HepG2 (cell line): Measurements from ENCODE around the gene FHIT. TPM values are rescaled to one million over a fixed set of nuclear protein-coding genes. Genes with fewer than 3 reads are reported as not detected.

Experiments used
- ATAC-seq: fragments of 200-7000 bp; cut with Tn5 transposase; 3 replicates; pipeline ENCODE4 v1.9.1; 2020; ENCODE audit warnings: mild to moderate bottlenecking, moderate library complexity
- BruUV-seq: library from RNA; stranded (reverse); fragments of 400-500 nt; replicated peaks from 2 replicates; lab custom pipeline; 2021; lab: Mats Ljungman, UMichigan
- CTCF ChIA-PET: fragments of 300-600 bp; formaldehyde crosslinking; extraction: SDS; loops from one replicate; lab custom pipeline; 2021; ENCODE audit warnings: low total read pairs, inconsistent platforms, low intra/inter-chr PET ratio; lab: Yijun Ruan, JAX
- POLR2A ChIA-PET: fragments of 350-600 bp; sonication (Branson Sonifier 250); formaldehyde crosslinking; loops from one replicate; lab custom pipeline; 2020; ENCODE audit warnings: antibody characterized with exemption, inconsistent platforms; lab: Yijun Ruan, JAX
- DNase-seq: peaks from one replicate; pipeline ENCODE4 v3.0.0-alpha.2; 2015; ENCODE audit warnings: low spot score
- FAIRE-seq: peaks from 3 replicates; lab custom pipeline; 2011; peaks lifted over from hg19 to GRCh38; lab: Jason Lieb, UNC
- H2AFZ ChIP-seq: one replicate; pipeline ENCODE4 v1.6.1; 2011; ENCODE audit warnings: low read length, inconsistent platforms
- H3K27ac ChIP-seq: fragments of 300-600 bp; 3 replicates; pipeline ENCODE4 v1.8.0; 2011; ENCODE audit warnings: mixed run types, mild to moderate bottlenecking, mixed read lengths, low read length, inconsistent platforms; ENCODE audit not compliant: insufficient read depth; ENCODE audit errors: extremely low read length
- H3K27me3 ChIP-seq, 2 experiments: fragments of 200-600 bp in 1 of 2; 2 replicates in 1 of 2; 3 replicates in 1 of 2; pipeline versions ENCODE4 v1.6.0 to v1.8.0; 2011; ENCODE audit warnings: low read length in 2 of 2, mild to moderate bottlenecking in 2 of 2, moderate library complexity in 2 of 2, inconsistent platforms in 1 of 2; ENCODE audit not compliant: insufficient read depth in 2 of 2, control insufficient read depth in 1 of 2
- H3K36me3 ChIP-seq, 2 experiments: fragments of 200-600 bp in 1 of 2; replicated peaks in 1 of 2; 2 replicates in 1 of 2; 3 replicates in 1 of 2; pipeline versions ENCODE4 v1.5.1 to v1.8.0; 2011; ENCODE audit warnings: low read length in 2 of 2, inconsistent platforms in 1 of 2; ENCODE audit not compliant: insufficient read depth in 2 of 2, control insufficient read depth in 1 of 2
- H3K4me1 ChIP-seq: 2 replicates; pipeline ENCODE4 v1.5.1; 2012; ENCODE audit warnings: low read length, inconsistent platforms; ENCODE audit not compliant: insufficient read depth
- H3K4me2 ChIP-seq: 2 replicates; pipeline ENCODE4 v1.6.0; 2011; ENCODE audit warnings: low read depth, low read length, inconsistent platforms
- H3K4me3 ChIP-seq, 3 experiments: fragments of 200-600 bp in 1 of 3; sonication (generic), shearing (Covaris generic) in 1 of 3; replicated peaks in 1 of 3; 2 replicates each; pipeline ENCODE4 v1.5.1; 2011 to 2016; ENCODE audit warnings: low read length in 3 of 3, inconsistent platforms in 2 of 3, low read depth in 2 of 3, mild to moderate bottlenecking in 2 of 3, control low read depth in 1 of 3, mixed read lengths in 1 of 3; ENCODE audit not compliant: insufficient read depth in 1 of 3
- H3K79me2 ChIP-seq: one replicate; pipeline ENCODE4 v1.6.1; 2011; ENCODE audit warnings: low read length, inconsistent platforms; ENCODE audit not compliant: insufficient read depth
- H3K9ac ChIP-seq: 2 replicates; pipeline ENCODE4 v1.6.0; 2011; ENCODE audit warnings: mild to moderate bottlenecking, low read depth, low read length, inconsistent platforms; ENCODE audit not compliant: insufficient read depth
- H3K9me3 ChIP-seq: 2 replicates; pipeline ENCODE4 v1.5.1; 2012; ENCODE audit warnings: mild to moderate bottlenecking, low read length
- H4K20me1 ChIP-seq: 2 replicates; pipeline ENCODE4 v1.6.0; 2011; ENCODE audit warnings: inconsistent platforms, mild to moderate bottlenecking, low read length, moderate library complexity; ENCODE audit not compliant: insufficient read depth
- JUN ChIP-seq: sonication (generic); formaldehyde crosslinking; IDR thresholded peaks from 2 replicates; pipeline ENCODE4 v1.4.0; 2020; ENCODE audit warnings: mild to moderate bottlenecking, missing genetic modification reagents
- SMARCC2 ChIP-seq: fragments of 450-650 bp; IDR thresholded peaks from 2 replicates; pipeline ENCODE4 v1.6.1; 2017; ENCODE audit warnings: antibody characterized with exemption, mild to moderate bottlenecking
- THYN1 ChIP-seq: sonication (generic); formaldehyde crosslinking; IDR thresholded peaks from 2 replicates; pipeline ENCODE4 v1.8.1; 2023; ENCODE audit warnings: low read depth, mild to moderate bottlenecking, moderate library complexity, missing genetic modification reagents, borderline replicate concordance
- ZC3H4 ChIP-seq: sonication (generic); formaldehyde crosslinking; IDR thresholded peaks from 2 replicates; pipeline ENCODE4 v1.4.0; 2020; ENCODE audit warnings: missing genetic modification reagents, borderline replicate concordance
- ZNF850 ChIP-seq: sonication (generic); formaldehyde crosslinking; conservative IDR thresholded peaks from 2 replicates; pipeline ENCODE4 v1.9.0; 2021; ENCODE audit warnings: mild to moderate bottlenecking, missing genetic modification reagents
- WGBS: methylation state at CpG from one replicate; pipeline ENCODE4 v1.1.6; 2017; ENCODE audit warnings: low lambda C conversion rate; 5-methylcytosine and 5-hydroxymethylcytosine counted together
- in situ Hi-C: cut with HindIII; loops from 2 replicates; pipeline ENCODE4 v1.10.0; 2017; ENCODE audit warnings: low pct_unique_long_range_greater_than_20kb; ENCODE audit not compliant: extremely low pct_ligation_motif_present
- intact Hi-C: fragments of 100-400 bp; cut with micrococcal nuclease; formaldehyde crosslinking; loops from one replicate; pipeline ENCODE4 v1.10.0; 2022; ENCODE audit not compliant: unreplicated experiment
- polyA plus RNA-seq, 8 experiments: library from polyadenylated mRNA; depleted of rRNA in 3 of 8; stranded (reverse) in 7 of 8; unstranded in 1 of 8; fragments of >200 nt; fragmentation: Illumina TruSeq in 4 of 8; extraction: Trizol in 4 of 8; gene quantifications; 2 replicates each; pipeline versions ENCODE4 v1.2.1 to v1.2.3, GENCODE V29; 2011 to 2016; ENCODE audit warnings: low read depth in 4 of 8, missing spikeins in 1 of 8, mixed read lengths in 1 of 8; ENCODE audit not compliant: insufficient read depth in 1 of 8
- total RNA-seq, 5 experiments: library from RNA; depleted of rRNA; stranded (reverse); fragments of >200 nt; fragmentation: Illumina TruSeq; extraction: Trizol; gene quantifications; 2 replicates each; pipeline ENCODE4 v1.2.3, GENCODE V29; 2016; ENCODE audit warnings: low read depth in 1 of 5

FHIT gene
- total and polyA plus RNA-seq, 2 of the 13 experiments (the other 11 are each of a cell fraction or from before 2014, with no cell fraction given): 4.0 to 4.6 TPM

GRCh38 chr3:60079076-60079475 lies 1172.2 kb downstream of the FHIT start:
- Histone ChIP-seq H3K9ac (no peak overlapping the region), H3K4me1 (no peaks in the 10 kb centered on the region), H3K79me2 (no peaks in the 10 kb centered on the region), H2AFZ (no peak overlapping the region), H3K27me3 (no peaks in the 10 kb centered on the region), H3K9me3 (no peaks in the 10 kb centered on the region), H3K36me3 (no peaks in the 10 kb centered on the region), H4K20me1 (no peaks in the 10 kb centered on the region)
- DNase-seq (no peak), FAIRE-seq (no peak), ATAC-seq (no peak)
- no TSS peak for BruUV-seq
- 18% methylated on average over 5 of the region's 5 CpGs for WGBS
- in situ Hi-C loops: no loop called here
- CTCF ChIA-PET: no interaction called here
- TF ChIP-seq ZNF850 (no peak), ZC3H4 (CRISPR knock-in tag) (no peak), THYN1 (CRISPR knock-in tag) (no peak), JUN (CRISPR knock-in tag) (no peak)
- TF ChIP-seq, all 625 proteins: peak for 0
- POLR2A ChIA-PET: no interaction called here
- Histone ChIP-seq H3K4me3 (no peak overlapping the region), H3K4me2 (no peak overlapping the region), H3K27ac (no peak overlapping the region)
- intact Hi-C loops: no loop called here

GRCh38 chr3:60076331-60076730 lies 1174.9 kb downstream of the FHIT start:
- Histone ChIP-seq H2AFZ (no peak overlapping the region), H3K27ac (no peak overlapping the region), H3K4me1 (no peaks in the 10 kb centered on the region), H3K36me3 (no peaks in the 10 kb centered on the region), H3K79me2 (no peaks in the 10 kb centered on the region), H3K4me2 (no peak overlapping the region), H3K9ac (no peak overlapping the region), H3K4me3 (no peak overlapping the region), H3K27me3 (no peaks in the 10 kb centered on the region), H4K20me1 (no peaks in the 10 kb centered on the region), H3K9me3 (peaks cover 12% of the 10 kb centered on the region)
- POLR2A ChIA-PET: no interaction called here
- WGBS: 0% methylated on average over 1 of the region's 1 CpG
- no TSS peak for BruUV-seq
- FAIRE-seq: no peak
- no peak for TF ChIP-seq SMARCC2
- ATAC-seq: no peak
- in situ Hi-C loops (no loop called here), intact Hi-C loops (no loop called here)
- no peak for DNase-seq
- CTCF ChIA-PET: no interaction called here
